OCI-LY7 (cell line): ENCODE measurements around the gene ANKMY1. TPM values are rescaled to one million over a fixed set of nuclear protein-coding genes. Genes with fewer than 3 reads are reported as not detected.

Experiments used
- BruUV-seq: library from RNA; stranded (reverse); fragments of 400-500 nt; replicated peaks from 2 replicates; lab custom pipeline; 2021; lab: Mats Ljungman, UMichigan
- CTCF ChIA-PET: fragments of 300-600 bp; sonication (Branson Sonifier 250); formaldehyde crosslinking; loops from one replicate; lab custom pipeline; 2022; ENCODE audit warnings: antibody characterized with exemption; ENCODE audit not compliant: unreplicated experiment; lab: Charles Lee
- POLR2A ChIA-PET: fragments of 300-600 bp; sonication (Branson Sonifier 250); formaldehyde crosslinking; loops from one replicate; lab custom pipeline; 2022; ENCODE audit warnings: antibody characterized with exemption; lab: Charles Lee
- DNase-seq: peaks from one replicate; pipeline ENCODE4 v3.0.0-alpha.2; 2015; ENCODE audit warnings: low spot score
- H2AFZ ChIP-seq: fragments of 200-600 bp; sonication (generic), shearing (Covaris generic); 2 replicates; pipeline ENCODE4 v1.6.1; 2014; ENCODE audit warnings: mild to moderate bottlenecking, antibody characterized with exemption, low read length, moderate library complexity
- H3K27ac ChIP-seq: fragments of 200-600 bp; sonication (generic); 2 replicates; pipeline ENCODE4 v1.5.1; 2014; ENCODE audit warnings: mixed run types, low read depth, mild to moderate bottlenecking, moderate library complexity, low read length, inconsistent platforms; ENCODE audit not compliant: poor library complexity, severe bottlenecking
- H3K36me3 ChIP-seq: fragments of 200-600 bp; sonication (generic); 2 replicates; pipeline ENCODE4 v1.6.1; 2014; ENCODE audit warnings: mild to moderate bottlenecking, antibody characterized with exemption, low read length, moderate library complexity, mixed read lengths; ENCODE audit not compliant: insufficient read depth
- H3K4me1 ChIP-seq: fragments of 200-600 bp; sonication (generic); 2 replicates; pipeline ENCODE4 v1.5.1; 2014; ENCODE audit warnings: mild to moderate bottlenecking, low read length; ENCODE audit not compliant: insufficient read depth, poor library complexity, severe bottlenecking
- H3K4me2 ChIP-seq: fragments of 200-600 bp; sonication (generic); 2 replicates; pipeline ENCODE4 v1.6.1; 2014; ENCODE audit warnings: mild to moderate bottlenecking, low read length
- H3K4me3 ChIP-seq: fragments of 200-600 bp; sonication (generic); 2 replicates; pipeline ENCODE4 v1.5.1; 2014; ENCODE audit warnings: mild to moderate bottlenecking, low read depth, low read length; ENCODE audit not compliant: poor library complexity, severe bottlenecking
- H3K79me2 ChIP-seq: fragments of 200-600 bp; sonication (generic); 2 replicates; pipeline ENCODE4 v1.6.1; 2016; ENCODE audit warnings: low read depth, mild to moderate bottlenecking, low read length, moderate library complexity, mixed read lengths; ENCODE audit not compliant: insufficient read depth
- H3K9me2 ChIP-seq: fragments of 200-600 bp; sonication (generic); 2 replicates; pipeline ENCODE4 v1.6.1; 2016; ENCODE audit warnings: mild to moderate bottlenecking, low read length, mixed read lengths; ENCODE audit not compliant: insufficient read depth
- H3K9me3 ChIP-seq: fragments of 200-600 bp; sonication (generic); 2 replicates; pipeline ENCODE4 v1.6.1; 2014; ENCODE audit warnings: mild to moderate bottlenecking, mixed run types, low read length, mixed read lengths
- H4K20me1 ChIP-seq: fragments of 200-600 bp; sonication (generic); 2 replicates; pipeline ENCODE4 v1.6.1; 2014; ENCODE audit warnings: mild to moderate bottlenecking, antibody characterized with exemption, low read length, moderate library complexity, mixed read lengths; ENCODE audit not compliant: insufficient read depth
- EZH2phosphoT487 ChIP-seq: fragments of 200-600 bp; sonication (generic); IDR thresholded peaks from 2 replicates; pipeline ENCODE4 v1.6.1; 2018; ENCODE audit warnings: low read depth, borderline replicate concordance, mild to moderate bottlenecking, mixed run types, antibody characterized with exemption, low read length, moderate library complexity, mixed read lengths
- intact Hi-C: fragments of 100-400 bp; cut with micrococcal nuclease; formaldehyde crosslinking; loops from one replicate; pipeline ENCODE4 v1.10.0; 2022; ENCODE audit not compliant: unreplicated experiment
- total RNA-seq, 2 experiments: library from RNA; depleted of rRNA in 1 of 2; stranded (reverse); fragments of >200 nt in 1 of 2; shearing (Covaris generic) in 1 of 2; gene quantifications; 2 replicates each; pipeline ENCODE4 v1.2.3, GENCODE V29; 2014 to 2022
- TF ChIP-seq, protein P1 (sequence below): fragments of 200-600 bp; sonication (generic); conservative IDR thresholded peaks from 2 replicates; pipeline ENCODE4 v1.5.1; 2014; ENCODE audit warnings: mild to moderate bottlenecking, antibody characterized with exemption, low read length, moderate library complexity, mixed read lengths

ANKMY1 gene
- total RNA-seq, 2 experiments from 2014 or later: 30.6 to 65.9 TPM

DNA sequence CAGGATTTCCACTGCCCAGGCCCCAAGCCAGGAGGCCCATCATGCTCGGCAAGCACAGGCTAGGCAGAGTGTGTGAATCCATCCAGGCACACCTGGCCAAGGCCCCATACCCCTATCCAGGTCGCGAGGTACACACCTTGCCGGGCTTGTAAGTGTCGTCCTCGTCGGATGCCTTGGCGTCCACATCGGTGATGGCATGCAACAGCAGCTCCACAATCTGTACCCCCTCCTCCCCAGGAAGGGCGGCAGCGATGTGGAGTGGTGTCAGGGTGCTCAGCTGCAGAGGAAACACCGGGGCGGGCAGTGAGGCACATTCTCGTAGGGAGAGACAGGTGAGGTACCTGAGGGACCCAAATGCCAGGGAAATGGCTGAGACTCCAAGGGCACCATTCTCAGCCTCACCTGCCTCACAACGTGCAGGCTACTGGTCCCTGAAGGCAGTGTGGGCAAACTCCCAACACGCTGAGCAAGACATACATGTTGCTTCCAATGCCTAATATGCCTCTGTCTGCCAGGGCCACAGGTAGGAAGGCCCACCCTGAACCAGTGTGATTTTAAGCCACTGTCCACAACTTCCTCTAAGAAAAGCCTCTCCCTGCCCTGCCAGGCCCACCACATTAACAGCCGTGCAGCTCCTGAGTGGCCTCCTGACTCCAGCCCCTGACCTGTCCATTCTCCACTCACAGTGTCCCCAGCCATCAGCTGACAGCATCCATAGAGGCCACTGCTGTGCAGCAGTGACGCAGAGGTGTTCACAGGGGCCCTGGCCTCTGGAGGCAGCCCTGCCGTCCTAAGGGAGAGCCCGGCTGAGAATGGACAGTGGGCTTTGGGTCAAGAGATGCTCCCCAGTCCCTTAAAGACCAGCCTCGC is 44.9 kb downstream of the ANKMY1 start:
- POLR2A ChIA-PET: no interaction called here
- H3K4me2 ChIP-seq: no peak overlapping the region
- DNase-seq: no peak
- no peak for TF ChIP-seq EZH2phosphoT487
- TF ChIP-seq, protein P1, sequence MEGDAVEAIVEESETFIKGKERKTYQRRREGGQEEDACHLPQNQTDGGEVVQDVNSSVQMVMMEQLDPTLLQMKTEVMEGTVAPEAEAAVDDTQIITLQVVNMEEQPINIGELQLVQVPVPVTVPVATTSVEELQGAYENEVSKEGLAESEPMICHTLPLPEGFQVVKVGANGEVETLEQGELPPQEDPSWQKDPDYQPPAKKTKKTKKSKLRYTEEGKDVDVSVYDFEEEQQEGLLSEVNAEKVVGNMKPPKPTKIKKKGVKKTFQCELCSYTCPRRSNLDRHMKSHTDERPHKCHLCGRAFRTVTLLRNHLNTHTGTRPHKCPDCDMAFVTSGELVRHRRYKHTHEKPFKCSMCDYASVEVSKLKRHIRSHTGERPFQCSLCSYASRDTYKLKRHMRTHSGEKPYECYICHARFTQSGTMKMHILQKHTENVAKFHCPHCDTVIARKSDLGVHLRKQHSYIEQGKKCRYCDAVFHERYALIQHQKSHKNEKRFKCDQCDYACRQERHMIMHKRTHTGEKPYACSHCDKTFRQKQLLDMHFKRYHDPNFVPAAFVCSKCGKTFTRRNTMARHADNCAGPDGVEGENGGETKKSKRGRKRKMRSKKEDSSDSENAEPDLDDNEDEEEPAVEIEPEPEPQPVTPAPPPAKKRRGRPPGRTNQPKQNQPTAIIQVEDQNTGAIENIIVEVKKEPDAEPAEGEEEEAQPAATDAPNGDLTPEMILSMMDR: no peak
- H3K4me3 ChIP-seq: no peak overlapping the region
- no peaks in the 10 kb centered on the region for H3K9me3 ChIP-seq
- no TSS peak for BruUV-seq
- no peak overlapping the region for H2AFZ ChIP-seq
- H3K4me1 ChIP-seq: peaks cover 4% of the 10 kb centered on the region
- CTCF ChIA-PET: no interaction called here
- H3K9me2 ChIP-seq: no peaks in the 10 kb centered on the region
- H3K36me3 ChIP-seq: peaks cover 40% of the 10 kb centered on the region
- intact Hi-C loops: loop anchor here (1.0 kb wide), 1 partner anchor 48 kb away; no protein-coding TSS in a partner anchor
- no peaks in the 10 kb centered on the region for H3K79me2 ChIP-seq
- H4K20me1 ChIP-seq: no peaks in the 10 kb centered on the region
- no peak overlapping the region for H3K27ac ChIP-seq

DNA sequence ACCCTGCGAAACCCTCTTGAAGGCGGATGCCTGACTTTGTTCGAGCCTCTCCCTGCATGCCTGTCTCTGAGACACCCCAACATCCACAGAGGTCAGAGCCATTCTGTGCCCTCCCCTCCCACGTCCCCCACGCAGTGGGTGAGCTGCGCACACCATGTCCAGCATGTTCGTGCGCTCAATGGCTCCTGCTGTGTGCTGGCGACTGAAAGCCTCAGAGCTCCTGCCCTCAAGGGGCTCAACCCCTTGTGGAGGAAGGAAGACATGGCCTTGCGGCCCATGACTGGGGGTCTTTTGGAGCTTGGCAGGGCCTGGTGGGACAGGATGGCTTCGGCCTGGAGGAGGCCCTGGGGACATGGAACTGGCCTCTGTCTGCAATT is 45.7 kb downstream of the ANKMY1 start:
- Histone ChIP-seq H3K9me2 (no peaks in the 10 kb centered on the region), H3K36me3 (peaks cover 39% of the 10 kb centered on the region), H3K4me2 (no peak overlapping the region), H2AFZ (no peak overlapping the region), H3K79me2 (no peaks in the 10 kb centered on the region), H4K20me1 (no peaks in the 10 kb centered on the region), H3K9me3 (no peaks in the 10 kb centered on the region), H3K4me3 (no peak overlapping the region), H3K4me1 (peaks cover 4% of the 10 kb centered on the region), H3K27ac (no peak overlapping the region)
- no TSS peak for BruUV-seq
- intact Hi-C loops: no loop called here
- DNase-seq: no peak
- TF ChIP-seq, protein P1: no peak
- no peak for TF ChIP-seq EZH2phosphoT487
- CTCF ChIA-PET: no interaction called here
- POLR2A ChIA-PET: no interaction called here
